Suprapubic skin (tissue), 3 donors: ENCODE results near the gene YTHDF2.

Source experiments
- POLR2AphosphoS5 ChIP-seq, 3 donors: sonication (generic); formaldehyde crosslinking; IDR thresholded peaks; one replicate each; pipeline ENCODE4 v1.6.1; 2017; ENCODE audit warnings: antibody characterized with exemption in 3 of 3
- TF ChIP-seq, protein P1 (sequence below), 2 donors: fragments of 200-600 bp in 1 of 2; fragments of 450-650 bp in 1 of 2; sonication (generic) in 1 of 2; IDR thresholded peaks; one replicate each; pipeline ENCODE4 v1.5.1; 2016 to 2019; ENCODE audit warnings: antibody characterized with exemption in 2 of 2, mild to moderate bottlenecking in 1 of 2, moderate library complexity in 1 of 2

DNA sequence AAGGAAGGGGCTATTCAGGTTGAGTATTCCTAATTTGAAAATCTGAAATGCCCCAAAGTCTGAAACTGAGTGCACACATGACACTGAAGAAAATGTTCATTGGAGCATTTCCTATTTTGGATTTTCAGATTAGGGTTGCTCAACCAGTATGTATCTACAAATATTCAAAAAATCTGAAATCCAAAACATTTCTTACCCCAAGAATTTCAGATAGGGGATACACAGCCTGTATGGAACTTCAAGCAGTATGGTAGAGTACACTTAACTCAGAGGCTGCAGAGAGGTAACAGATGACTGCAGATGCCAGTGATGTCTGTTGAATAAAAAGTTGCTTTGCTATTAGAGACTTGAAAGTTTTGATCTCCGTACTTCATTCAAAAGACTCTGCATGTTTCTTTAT lies 19.0 kb downstream of the YTHDF2 start:
- TF ChIP-seq, protein P1, sequence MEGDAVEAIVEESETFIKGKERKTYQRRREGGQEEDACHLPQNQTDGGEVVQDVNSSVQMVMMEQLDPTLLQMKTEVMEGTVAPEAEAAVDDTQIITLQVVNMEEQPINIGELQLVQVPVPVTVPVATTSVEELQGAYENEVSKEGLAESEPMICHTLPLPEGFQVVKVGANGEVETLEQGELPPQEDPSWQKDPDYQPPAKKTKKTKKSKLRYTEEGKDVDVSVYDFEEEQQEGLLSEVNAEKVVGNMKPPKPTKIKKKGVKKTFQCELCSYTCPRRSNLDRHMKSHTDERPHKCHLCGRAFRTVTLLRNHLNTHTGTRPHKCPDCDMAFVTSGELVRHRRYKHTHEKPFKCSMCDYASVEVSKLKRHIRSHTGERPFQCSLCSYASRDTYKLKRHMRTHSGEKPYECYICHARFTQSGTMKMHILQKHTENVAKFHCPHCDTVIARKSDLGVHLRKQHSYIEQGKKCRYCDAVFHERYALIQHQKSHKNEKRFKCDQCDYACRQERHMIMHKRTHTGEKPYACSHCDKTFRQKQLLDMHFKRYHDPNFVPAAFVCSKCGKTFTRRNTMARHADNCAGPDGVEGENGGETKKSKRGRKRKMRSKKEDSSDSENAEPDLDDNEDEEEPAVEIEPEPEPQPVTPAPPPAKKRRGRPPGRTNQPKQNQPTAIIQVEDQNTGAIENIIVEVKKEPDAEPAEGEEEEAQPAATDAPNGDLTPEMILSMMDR (IDR thresholded peaks at IDR 0.05), result no peak
- no peak for TF ChIP-seq POLR2AphosphoS5 (IDR thresholded peaks at IDR 0.05)
